Activated CD4-positive, alpha-beta T cell treated with anti-CD3 and anti-CD28 coated beads, Interleukin-2, Interleukin-6, amounts not matched to agents 100 ng/mL and 50 ng/mL, durations not matched to agents 16 hours and 8 hours (primary cell): ENCODE data around the gene RASGEF1C.

Experiments
- DNase-seq: peaks from one replicate; pipeline ENCODE4 v3.0.0-alpha.2; 2020

RASGEF1C gene

DNA sequence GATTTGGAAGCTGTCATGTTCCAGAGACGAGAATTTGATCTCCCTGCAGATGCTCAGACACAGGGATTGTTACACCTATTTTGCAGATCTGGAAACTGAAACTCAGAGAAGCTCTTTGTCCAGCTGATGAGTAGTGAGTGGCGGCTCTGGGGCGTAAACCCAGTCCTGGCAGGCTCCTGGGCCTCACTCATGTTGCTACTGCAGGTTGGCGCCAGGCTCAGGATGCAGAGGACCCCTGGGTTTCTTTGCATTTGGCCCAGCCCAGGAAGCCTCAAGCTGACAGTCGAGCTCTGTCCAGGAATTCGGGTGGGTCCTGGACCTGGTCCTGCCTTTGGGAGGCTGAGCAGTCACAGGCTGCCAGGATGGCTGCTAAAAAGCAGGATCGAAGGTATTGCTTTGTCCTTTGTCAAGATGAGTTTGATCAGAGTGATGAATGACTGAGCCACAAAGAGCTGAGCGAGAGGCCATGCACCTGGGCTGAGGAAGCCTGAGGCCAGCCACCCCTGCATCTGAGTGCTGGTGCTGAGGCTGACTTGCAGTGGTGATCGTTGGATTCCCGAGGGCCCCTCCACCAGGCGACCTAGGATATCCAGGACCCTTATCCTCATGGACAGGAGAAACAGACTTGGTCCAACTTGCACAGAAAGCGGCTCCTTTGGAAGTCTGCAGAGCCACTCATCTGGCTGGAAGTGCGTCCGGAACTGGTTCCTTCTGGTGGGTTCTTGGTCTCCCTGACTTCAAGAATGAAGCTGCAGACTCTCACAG lies 129.1 kb downstream of the RASGEF1C start:
- no peak for DNase-seq

DNA sequence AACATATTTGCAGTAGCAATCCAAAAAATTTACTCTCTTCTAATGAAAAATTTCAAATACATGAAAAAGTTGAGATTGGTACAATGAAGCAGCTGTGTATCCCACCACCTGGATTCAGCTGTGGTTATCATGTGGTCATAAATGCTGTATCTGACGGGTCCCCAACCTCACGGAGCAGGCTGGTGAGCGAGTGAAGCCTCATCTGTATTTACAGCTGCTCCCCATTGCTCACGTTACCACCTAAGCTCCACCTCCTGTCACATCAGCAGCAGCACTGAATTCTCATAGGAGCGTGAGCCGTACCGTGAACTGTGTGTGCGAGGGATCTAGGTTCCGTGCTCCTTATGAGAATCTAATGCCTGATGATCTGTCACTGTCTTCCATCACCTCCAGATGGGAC lies 130.7 kb downstream of the RASGEF1C start:
- DNase-seq, result no peak

DNA sequence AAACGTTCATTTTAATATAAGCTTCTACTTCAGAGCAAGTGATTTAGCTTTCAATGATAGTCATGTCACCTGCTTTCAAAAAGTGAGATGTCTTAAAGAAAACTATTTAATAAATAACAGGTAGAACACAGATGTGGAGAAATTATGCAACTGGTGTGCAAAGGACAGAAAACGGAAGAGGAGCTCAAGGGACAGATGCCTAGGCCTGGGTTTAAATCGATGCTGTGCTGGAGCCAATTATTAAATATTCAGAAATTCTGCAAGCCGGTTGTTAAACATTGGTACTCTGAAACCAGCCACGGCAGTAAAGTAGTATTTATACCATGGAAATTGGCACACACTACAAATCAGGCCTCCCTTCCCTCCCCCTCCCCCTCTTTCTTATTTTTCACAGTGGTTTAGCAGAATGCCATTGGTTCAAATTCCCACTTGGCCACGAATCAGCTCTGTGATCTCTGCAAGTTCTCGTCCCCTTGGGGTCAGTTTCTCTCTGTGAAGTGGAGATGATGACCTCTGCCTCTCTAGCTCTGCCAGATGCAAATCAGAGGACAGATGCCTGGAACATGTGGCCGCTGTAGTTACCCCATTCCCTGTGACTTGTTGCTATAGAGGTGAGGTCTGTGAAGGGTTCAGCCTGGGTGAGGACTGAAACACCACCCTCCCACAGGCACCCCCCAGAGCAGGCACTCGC lies 131.3 kb downstream of the RASGEF1C start:
- DNase-seq, result no peak

DNA sequence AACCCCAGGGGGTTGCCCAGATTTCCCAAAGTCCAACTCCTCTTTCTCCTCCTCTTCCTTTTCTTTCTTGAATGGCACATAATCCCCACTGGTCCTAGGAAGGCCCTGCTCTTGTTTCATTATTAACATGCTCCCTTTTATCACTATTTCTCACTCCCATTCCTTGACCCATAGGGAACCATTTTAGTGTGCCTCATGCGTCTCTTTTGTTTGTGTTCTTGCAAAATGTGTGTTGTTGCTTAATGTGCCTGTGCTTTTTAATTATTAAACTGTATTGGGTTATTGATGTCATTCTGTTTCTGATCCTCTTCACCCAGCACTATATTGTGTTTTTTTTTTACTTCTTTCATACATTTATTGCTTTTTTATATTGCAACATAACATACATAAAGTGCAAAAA lies 133.3 kb downstream of the RASGEF1C start:
- no peak for DNase-seq

DNA sequence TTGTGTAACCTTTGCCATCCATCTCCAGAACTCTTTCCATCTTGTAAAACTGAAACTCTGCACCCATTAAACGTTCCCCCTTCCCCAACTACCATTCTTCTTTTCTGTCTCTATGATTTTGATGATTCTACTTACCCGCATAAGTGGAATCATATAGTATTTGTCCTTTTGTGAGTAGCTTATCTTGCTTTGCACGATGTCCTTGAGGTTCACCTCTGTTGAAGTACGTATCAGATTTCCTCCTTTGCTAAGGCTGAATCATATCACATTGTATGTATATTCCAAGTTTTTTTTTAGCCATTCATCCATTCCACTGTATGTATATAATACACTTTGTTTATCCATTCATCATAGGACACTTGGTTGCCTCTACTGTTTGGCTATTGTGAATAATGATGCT lies 134.5 kb downstream of the RASGEF1C start:
- DNase-seq, result no peak

DNA sequence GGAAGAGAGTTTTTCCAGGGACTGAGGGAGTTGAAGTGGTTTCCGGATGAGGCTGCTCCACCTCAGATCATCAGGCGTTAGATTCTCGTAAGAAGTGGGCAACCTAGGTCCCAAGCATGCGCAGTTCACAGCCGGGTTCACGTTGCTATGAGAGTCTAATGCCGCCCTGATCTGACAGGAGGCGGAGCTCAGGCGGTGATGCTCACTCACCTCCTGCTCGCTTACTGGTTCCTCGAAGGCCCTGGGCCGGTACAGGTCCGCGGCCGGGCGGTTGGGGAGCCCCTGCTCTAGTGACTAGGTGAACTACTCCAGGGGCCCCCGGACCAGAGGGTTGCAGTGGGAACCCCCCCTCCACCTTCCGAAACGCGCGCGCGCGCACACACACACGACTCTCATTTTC lies 136.5 kb downstream of the RASGEF1C start:
- no peak for DNase-seq

DNA sequence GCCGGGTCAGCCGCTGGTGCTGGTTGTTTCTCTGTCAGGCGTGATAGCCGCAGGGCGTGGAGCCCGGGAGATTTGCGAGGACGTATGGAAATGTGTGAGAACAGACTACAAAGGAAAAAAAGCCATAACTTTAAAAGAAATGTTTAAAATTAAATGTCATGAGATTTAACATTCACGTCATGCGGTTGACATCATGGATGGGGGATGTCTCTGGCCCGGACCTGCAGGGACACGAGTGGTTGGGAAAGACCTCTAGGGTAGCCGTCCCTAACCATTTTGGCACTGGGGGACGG lies 136.8 kb downstream of the RASGEF1C start:
- no peak for DNase-seq

DNA sequence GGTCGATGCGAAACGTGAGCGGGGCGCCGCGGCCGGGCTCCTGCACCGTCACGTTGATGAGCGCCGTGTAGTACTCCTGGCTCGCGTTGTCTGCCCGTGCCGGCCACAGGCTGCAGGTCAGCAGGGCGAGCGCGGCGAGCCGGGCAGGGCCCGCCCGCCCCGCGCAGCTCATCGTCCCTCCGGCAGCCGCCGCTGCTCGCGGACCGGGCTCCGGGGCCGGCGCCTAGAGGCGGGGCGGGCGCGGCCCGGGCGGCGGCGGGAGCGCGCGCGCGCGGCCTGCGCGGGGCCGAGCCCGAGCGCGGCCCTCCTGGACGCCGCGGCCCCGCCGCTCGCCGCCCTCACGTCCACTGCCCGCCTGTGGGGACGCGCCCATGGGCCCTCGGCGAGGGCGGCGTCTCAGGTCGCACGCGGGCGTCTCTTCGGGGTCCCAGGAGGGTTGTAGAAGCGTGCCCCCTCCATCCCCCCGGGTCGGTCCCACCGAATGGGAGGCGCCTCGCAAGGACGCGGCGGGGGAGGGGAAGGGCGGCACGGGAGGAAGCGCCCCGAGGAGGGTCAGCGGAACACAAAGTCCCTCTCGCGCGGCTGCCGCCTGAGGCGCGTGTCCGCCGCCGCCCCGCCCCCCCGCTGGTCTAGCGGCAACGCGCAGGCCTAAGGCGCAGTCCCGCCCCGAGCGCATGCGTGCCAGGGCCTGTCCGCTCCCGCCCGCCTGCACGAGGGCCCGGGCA lies 137.3 kb downstream of the RASGEF1C start, which contains the start of gene RNF130:
Gene RNF130, minus strand, starts transcription at position 229 of the 725 bp plus-strand sequence. Its CDS starts 57 bp downstream, at position 172.
- DNase-seq, result peak; percentile 87

DNA sequence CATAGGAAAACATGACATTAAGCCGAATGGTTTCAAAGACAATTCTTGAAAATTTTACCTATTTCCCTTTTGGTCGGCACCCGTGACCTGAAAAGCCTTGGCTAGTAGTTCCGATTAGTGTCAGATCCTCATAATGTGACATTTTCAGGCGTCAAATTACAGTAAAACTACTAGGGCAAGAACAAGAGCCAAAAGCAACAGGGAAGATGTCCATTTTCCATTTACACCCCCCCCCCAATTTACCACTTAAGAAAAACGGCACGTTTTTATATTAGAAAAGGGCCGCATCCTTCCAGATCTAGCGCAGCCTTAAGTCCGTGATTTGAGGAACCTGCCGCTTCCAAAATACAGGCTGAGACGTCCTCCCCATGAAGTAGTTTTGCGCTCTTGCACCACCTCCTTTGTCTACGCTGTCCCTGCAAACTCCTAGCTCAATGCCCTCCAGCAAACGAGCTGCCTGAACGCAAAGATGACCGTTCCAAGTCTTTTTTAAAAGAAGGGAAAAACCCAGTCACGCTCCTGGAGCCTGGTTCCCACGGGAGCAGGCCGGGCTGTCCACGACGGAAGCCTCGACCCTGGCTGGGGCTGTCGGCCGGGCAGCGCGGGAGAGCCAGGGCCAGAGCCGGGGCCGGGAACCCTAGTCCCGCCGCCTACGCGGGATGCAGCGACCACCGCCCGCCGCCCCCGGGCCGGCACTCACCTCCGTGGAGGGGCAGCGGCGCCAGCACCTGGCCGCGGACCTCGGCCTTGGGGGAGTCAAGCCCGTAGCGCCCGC lies 138.1 kb downstream of the RASGEF1C start:
- DNase-seq, result peak; percentile 10

DNA sequence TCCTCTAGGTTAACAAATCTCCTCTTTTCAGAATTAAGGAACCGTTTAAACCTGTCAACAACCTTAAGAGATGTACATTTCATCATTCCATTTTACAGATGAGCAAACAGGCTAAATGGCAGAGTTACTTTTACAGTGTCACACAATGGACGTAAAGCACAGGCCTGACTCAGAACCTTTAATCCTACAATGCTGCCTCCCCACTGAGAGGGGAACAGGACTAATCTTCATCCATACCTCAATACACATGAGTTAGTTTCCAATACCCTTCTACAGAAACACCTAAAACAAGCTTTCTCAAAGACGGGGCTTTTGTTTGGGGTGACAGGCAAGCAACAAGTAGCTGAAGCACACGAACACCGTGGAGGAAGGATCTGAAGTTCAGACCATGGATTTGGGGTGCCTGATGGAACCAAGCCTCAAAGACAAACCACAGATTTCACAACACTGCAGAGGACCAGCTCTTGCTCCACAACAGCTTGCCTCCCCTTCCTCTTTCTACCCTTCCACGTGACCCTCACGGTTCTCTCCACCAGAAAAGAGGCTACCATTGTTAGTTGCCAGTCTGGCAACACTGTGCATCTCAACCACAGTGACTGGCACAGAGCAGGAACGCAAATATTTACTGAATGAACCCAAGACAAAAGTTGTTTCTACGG lies 139.3 kb downstream of the RASGEF1C start:
- no peak for DNase-seq

DNA sequence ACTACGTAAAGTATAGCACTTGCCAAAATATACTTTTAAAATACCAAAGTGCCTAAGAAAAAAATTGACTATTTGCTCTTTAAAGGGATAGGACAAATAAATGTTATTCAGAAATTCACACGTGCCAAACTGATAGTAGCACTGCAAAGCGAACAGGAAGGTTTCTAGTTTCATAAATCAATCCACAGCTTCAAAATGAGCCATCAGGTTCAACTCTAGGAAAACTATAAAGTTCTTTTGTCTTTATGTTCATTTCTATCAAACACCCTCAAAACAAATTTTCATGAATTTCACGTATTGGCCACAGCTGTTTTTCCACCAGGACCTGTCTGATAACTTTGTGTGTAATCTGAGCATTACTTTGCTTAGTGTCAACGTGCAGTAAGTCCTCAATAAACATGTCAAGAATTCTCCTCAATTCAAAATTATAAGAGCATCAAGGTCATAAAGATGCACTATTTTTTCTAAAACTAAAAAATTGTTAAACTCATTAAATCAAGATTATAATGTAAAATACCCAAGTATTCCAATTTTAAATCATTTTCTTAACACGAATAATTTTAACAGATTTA lies 140.4 kb downstream of the RASGEF1C start:
- DNase-seq, result no peak

DNA sequence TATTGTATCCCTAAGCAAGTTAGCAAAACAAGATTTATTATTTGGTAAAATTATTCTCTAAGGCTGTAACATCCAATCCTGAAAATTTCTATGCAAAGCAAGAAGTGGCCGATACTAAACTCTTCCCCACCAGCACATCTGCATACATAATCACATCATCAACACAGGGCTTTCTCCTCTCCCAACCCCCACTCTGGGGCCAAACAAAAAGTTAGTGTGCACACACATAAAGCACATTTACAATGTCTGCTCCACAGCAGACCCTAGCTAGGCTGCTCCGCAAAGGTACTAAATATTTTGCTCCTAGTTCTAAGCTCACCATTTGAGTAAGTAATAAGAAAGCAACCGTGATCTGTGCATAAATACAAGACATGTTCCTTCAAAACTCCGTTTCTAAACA lies 141.0 kb downstream of the RASGEF1C start:
- no peak for DNase-seq

DNA sequence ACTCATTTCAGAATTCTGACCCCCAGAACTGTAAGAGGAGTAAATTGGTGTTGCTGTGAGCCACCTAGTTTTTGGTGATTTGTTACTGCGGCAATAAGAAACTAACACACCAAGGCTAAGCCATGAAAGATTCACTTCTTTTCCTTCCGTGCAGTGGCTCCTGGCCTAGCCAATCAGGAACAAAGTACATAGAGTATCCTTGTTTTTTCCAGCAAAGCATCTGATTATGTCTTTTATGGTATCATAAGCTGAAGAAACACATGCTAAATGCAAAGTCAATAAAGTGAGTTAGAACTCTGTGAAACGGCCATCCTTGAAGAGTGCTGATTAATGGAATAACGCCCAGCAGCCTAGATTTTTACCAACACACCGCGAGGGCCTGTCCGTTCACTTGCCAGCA lies 148.8 kb downstream of the RASGEF1C start:
- no peak for DNase-seq

DNA sequence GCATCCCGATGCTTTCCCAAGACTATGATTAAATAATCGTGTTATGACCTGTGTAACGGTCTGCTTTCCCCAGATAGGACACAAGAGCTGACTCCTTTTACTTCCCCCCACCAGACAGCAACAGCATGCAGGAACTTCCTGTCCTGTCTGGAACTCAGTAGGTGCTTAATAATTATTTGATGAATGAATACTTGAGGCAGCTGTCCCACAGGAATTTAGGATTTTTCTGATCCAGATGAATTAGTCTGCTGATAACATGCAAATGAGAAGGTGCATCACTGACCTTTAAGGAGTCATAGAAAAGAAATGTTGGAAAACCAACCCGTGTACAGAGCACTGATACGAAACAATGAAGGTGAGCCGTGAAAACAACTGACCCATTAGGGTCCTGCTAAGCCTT lies 149.7 kb downstream of the RASGEF1C start:
- no peak for DNase-seq

DNA sequence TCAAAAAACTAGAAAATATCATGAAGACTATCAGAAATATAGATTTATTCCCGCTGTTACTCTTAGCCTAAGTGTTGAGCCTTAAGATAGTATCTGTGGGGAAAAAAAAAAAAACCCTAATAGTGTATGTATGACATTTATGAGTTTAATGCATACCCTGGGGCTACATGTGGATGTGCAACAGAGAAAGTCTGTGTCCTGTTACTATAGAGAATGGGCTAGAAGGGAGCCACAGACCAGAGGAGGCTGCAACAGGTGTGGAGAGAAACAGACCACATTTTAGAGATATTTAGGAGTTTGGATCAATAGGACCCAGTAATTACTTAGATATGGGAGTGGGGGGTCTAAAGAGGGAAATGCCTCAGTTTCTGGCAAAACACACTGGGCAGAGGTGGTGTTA lies 152.9 kb downstream of the RASGEF1C start:
- no peak for DNase-seq

DNA sequence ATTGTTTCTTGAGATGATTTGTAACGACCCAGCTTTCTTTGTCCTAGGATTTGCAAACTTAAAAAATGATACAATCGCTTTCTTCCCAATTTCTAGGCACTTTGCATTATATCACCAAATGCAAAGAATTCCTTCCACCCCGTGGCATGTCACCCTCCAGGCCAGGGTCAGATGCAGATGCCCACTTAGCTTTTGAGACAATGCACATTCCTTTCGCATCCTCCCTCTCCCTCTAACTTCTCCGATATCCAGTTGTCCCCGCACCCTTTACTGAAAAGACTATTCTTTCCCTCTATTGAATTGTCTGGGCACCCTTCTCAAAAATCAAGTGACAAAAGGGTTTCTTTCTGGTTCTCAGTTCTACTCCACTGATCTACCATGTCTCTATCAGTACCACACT lies 154.8 kb downstream of the RASGEF1C start:
- DNase-seq, result no peak

DNA sequence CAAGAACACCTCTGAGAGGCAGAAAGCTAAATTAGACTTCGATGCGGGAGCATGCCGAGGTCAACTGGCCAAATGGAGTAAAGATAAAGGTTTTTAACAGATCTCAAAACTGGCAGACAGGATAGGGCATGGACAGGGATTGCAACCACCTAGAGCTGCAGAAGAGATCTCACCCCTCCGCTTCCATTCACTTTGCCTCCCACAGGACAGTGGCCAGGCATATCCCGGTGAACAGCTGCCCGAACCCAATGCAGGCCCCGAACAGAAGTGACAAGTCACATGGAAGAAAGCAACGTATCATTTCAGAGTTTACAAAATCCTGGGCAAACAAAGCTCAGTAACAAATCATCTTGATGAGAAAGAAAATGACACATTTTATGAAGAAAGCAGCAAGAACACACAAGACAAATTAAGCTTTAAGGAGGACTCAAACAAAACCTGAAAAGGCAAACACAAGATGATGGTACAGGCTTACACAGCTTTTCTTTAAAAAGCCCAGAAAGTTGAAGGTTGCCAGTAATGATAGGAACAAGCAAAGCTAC lies 155.9 kb downstream of the RASGEF1C start:
- DNase-seq, result no peak

DNA sequence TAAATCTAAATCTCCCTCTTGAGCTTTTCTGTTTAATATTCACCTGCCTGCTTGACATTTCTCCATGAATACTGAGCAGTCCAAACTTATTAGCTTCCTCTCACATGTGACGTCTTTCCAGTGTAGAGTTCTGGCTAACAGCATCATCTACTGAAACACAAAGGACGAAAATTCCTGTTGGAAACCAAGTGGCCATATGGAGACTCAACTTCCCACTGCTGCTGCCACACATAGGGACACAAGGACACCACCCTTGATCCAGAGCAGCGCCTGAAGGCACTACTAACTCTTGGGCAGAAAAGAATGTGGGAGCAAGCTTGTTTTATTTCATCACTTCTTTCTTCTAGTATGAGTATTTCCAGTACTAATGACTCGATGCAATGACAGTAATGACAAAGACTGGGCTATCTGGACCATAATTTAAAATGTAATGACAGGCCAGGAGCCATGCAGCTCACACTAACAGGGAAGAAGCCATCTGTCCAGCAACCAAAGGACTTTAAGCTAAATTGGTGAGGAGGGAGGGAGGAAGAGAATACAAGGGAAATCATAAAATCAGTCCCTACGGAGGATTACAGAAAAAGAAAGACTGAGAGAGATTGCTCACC lies 156.7 kb downstream of the RASGEF1C start:
- DNase-seq, result no peak
